GM10248 (cell line): Measurements from ENCODE around the gene GCK.
A peak's percentile ranks its signal among the peaks of the same experiment; 100 is the strongest.

ENCODE experiments used
- CTCF ChIA-PET: fragments of 300-600 bp; sonication (Branson Sonifier 250); formaldehyde crosslinking; extraction: SDS; loops from one replicate; lab custom pipeline; 2021; ENCODE audit warnings: antibody characterized with exemption; lab: Yijun Ruan, JAX
- POLR2A ChIA-PET: fragments of 350-650 bp; sonication (Branson Sonifier 250); formaldehyde crosslinking; extraction: SDS; loops from one replicate; lab custom pipeline; 2020; ENCODE audit warnings: antibody characterized with exemption; lab: Yijun Ruan, JAX
- DNase-seq: peaks from one replicate; pipeline ENCODE4 v3.0.0; 2012; ENCODE audit errors: extremely low spot score
- CTCF ChIP-seq: IDR thresholded peaks from 2 replicates; pipeline ENCODE4 v1.5.1; 2012; ENCODE audit warnings: mild to moderate bottlenecking, low read depth; ENCODE audit errors: extremely low read depth, missing control alignments, control extremely low read depth

GCK gene

GRCh38 chr7:44197474-44197873 lies 8.2 kb upstream of the GCK start:
- no peak for TF ChIP-seq CTCF
- ChIA-PET POLR2A (no interaction called here), CTCF (interaction anchor here (1.1 to 2.0 kb wide), 4 partner anchors 8 to 178 kb away, joined by 4 to 7 read pairs (median 5); no protein-coding TSS in a partner anchor)
- DNase-seq: no peak

GRCh38 chr7:44196450-44196872 lies 7.2 kb upstream of the GCK start:
- POLR2A ChIA-PET: interaction anchor here (0.7 kb wide), 1 partner anchor 42 kb away, joined by 5 read pairs; no protein-coding TSS in a partner anchor
- CTCF ChIA-PET: interaction anchor here (1.0 to 2.0 kb wide), 11 partner anchors 9 to 377 kb away, joined by 3 to 7 read pairs (median 3); partner anchors contain the start of gene DBNL

GRCh38 chr7:44195889-44196288 lies 6.7 kb upstream of the GCK start:
- ChIA-PET CTCF (interaction anchor here (1.0 to 2.1 kb wide), 15 partner anchors 10 to 377 kb away, joined by 3 to 7 read pairs (median 3); partner anchors contain the start of gene DBNL), POLR2A (no interaction called here)
- DNase-seq: no peak
- no peak for TF ChIP-seq CTCF

More at GRCh38 chr7:44196450-44196872, 7.2 kb upstream of the GCK start:
- DNase-seq: peak; percentile 64
- peak; percentile 68 for TF ChIP-seq CTCF

DNA sequence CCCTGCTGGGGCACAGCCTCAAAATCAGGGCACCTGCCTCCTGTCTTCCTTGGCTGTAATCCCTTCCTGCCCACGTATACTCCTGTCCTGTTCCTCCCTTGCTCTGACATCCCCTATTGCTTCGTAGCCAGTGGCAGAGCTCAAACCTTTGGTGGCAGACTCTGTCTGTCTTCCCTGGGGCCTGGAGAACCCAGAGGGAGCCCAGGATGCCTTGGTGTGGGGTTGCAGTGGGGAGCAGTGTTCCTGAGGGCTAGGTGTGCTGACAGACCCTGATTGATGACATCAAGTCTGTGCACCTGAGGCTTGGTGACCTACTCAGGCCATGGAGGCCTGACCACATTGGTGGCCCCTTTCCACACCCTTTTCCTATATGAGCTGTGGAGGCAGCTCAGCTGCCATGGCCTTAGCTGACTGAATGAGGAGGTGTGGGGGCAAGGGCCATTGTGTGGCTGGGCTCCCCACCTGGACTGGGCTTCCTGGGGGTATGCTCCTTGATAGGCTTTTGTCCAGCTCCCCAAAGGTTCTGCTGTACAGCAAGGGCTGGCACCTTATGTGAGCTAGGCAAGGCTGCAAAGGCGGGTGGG lies 5.4 kb upstream of the GCK start:
- no peak for DNase-seq
- ChIA-PET CTCF (interaction anchor here (1.1 to 2.1 kb wide), 8 partner anchors 11 to 174 kb away, joined by 3 to 7 read pairs (median 4); no protein-coding TSS in a partner anchor), POLR2A (no interaction called here)
- no peak for TF ChIP-seq CTCF

GRCh38 chr7:44194069-44194468 lies 4.8 kb upstream of the GCK start:
- no peak for DNase-seq
- POLR2A ChIA-PET: no interaction called here
- TF ChIP-seq CTCF: no peak
- CTCF ChIA-PET: interaction anchor here (1.1 to 2.1 kb wide), 5 partner anchors 12 to 174 kb away, joined by 3 to 7 read pairs (median 3); no protein-coding TSS in a partner anchor

- ChIA-PET CTCF (interaction anchor here (1.5 kb wide), 2 partner anchors 12 to 47 kb away, joined by 3 to 4 read pairs; no protein-coding TSS in a partner anchor), POLR2A (no interaction called here)
- no peak for DNase-seq
- TF ChIP-seq CTCF: no peak
Measured at GRCh38 chr7:44193011-44193802, 4.0 kb upstream of the GCK start.
